A549 (cell line): ENCODE data around the gene CACNB3. TPM values are rescaled to one million over a fixed set of nuclear protein-coding genes. Genes with fewer than 3 reads are reported as not detected.

ENCODE experiments used
- ATAC-seq, 2 experiments: fragments of 200-7000 bp in 1 of 2; fragments of >200 bp in 1 of 2; cut with Nextera tagmentation in 1 of 2; cut with Tn5 transposase in 1 of 2; 3 replicates each; pipeline versions ENCODE4 v1.8.0 to v1.9.1; 2018 to 2020; ENCODE audit warnings: mild to moderate bottlenecking in 1 of 2, moderate library complexity in 1 of 2
- CTCF ChIA-PET: fragments of 300-600 bp; sonication (Branson Sonifier 250); formaldehyde crosslinking; extraction: SDS; loops from one replicate; lab custom pipeline; 2021; ENCODE audit warnings: antibody characterized with exemption, inconsistent platforms; lab: Yijun Ruan, JAX
- POLR2A ChIA-PET: fragments of 350-600 bp; formaldehyde crosslinking; extraction: SDS; loops from one replicate; lab custom pipeline; 2021; ENCODE audit warnings: antibody characterized with exemption, inconsistent platforms; lab: Yijun Ruan, JAX
- DNase-seq, 2 experiments: peaks; one replicate each; pipeline versions ENCODE4 v3.0.0 to v3.0.0-alpha.2; 2011 to 2016; ENCODE audit warnings: low read depth in 1 of 2, low spot score in 1 of 2
- FAIRE-seq: peaks from 2 replicates; lab custom pipeline; 2011; peaks lifted over from hg19 to GRCh38; lab: Jason Lieb, UNC
- H3K27ac ChIP-seq, 2 experiments: fragments of >200 bp; sonication (Bioruptor Twin); formaldehyde crosslinking; 3 replicates each; pipeline ENCODE4 v1.5.1; 2016 to 2017
- H3K4me1 ChIP-seq: fragments of >200 bp; sonication (Bioruptor Twin); formaldehyde crosslinking; 3 replicates; pipeline ENCODE4 v1.6.1; 2016
- H3K4me2 ChIP-seq: fragments of >200 bp; sonication (Bioruptor Twin); formaldehyde crosslinking; 3 replicates; pipeline ENCODE4 v1.6.1; 2016
- H3K4me3 ChIP-seq: fragments of >200 bp; sonication (Bioruptor Twin); formaldehyde crosslinking; 3 replicates; pipeline ENCODE4 v1.5.1; 2016
- H3K9me3 ChIP-seq: fragments of >200 bp; sonication (Bioruptor Twin); formaldehyde crosslinking; 3 replicates; pipeline ENCODE4 v1.6.1; 2016
- CHD2 ChIP-seq: fragments of 150-350 bp; IDR thresholded peaks from 2 replicates; pipeline ENCODE4 v1.6.1; 2014; ENCODE audit warnings: low read length; ENCODE audit not compliant: partially characterized antibody
- EHF ChIP-seq: fragments of 250-450 bp; sonication (Bioruptor Pico); IDR thresholded peaks from 2 replicates; pipeline ENCODE4 v1.5.0; 2020; ENCODE audit warnings: mild to moderate bottlenecking
- EHMT2 ChIP-seq: fragments of 200-600 bp; sonication (generic); IDR thresholded peaks from 2 replicates; pipeline ENCODE4 v1.6.1; 2016; ENCODE audit warnings: antibody characterized with exemption, low read depth, mild to moderate bottlenecking, moderate library complexity
- EP300 ChIP-seq, 2 experiments: fragments of >200 bp; sonication (Bioruptor Twin); formaldehyde crosslinking; IDR thresholded peaks; 2 replicates in 1 of 2; 3 replicates in 1 of 2; pipeline ENCODE4 v1.6.1; 2016 to 2017
- FOXS1 ChIP-seq: fragments of 250-450 bp; sonication (Bioruptor Pico); IDR thresholded peaks from 2 replicates; pipeline ENCODE4 v1.5.0; 2020; ENCODE audit warnings: mild to moderate bottlenecking, moderate library complexity
- GATA3 ChIP-seq: IDR thresholded peaks from 2 replicates; pipeline ENCODE4 v1.6.1; 2012; ENCODE audit warnings: borderline replicate concordance
- JUN ChIP-seq, 2 experiments: fragments of >200 bp; sonication (Bioruptor Twin); formaldehyde crosslinking; IDR thresholded peaks; 2 replicates in 1 of 2; 3 replicates in 1 of 2; pipeline ENCODE4 v1.6.1; 2016 to 2017
- KDM5A ChIP-seq: fragments of 200-600 bp; sonication (generic); IDR thresholded peaks from 2 replicates; pipeline ENCODE4 v1.6.1; 2016; ENCODE audit warnings: antibody characterized with exemption, mild to moderate bottlenecking
- MAZ ChIP-seq: fragments of 150-350 bp; IDR thresholded peaks from 2 replicates; pipeline ENCODE4 v1.6.1; 2014; ENCODE audit warnings: antibody characterized with exemption, low read depth, low read length, borderline replicate concordance
- NFE2L2 ChIP-seq: fragments of 150-350 bp; conservative IDR thresholded peaks from 2 replicates; pipeline ENCODE4 v1.6.1; 2014; ENCODE audit warnings: low read length
- NR3C1 ChIP-seq: fragments of >200 bp; sonication (Bioruptor Twin); formaldehyde crosslinking; IDR thresholded peaks from 3 replicates; pipeline ENCODE4 v1.6.1; 2017
- POLR2A ChIP-seq: IDR thresholded peaks from 2 replicates; pipeline ENCODE4 v1.6.1; 2012; ENCODE audit warnings: mild to moderate bottlenecking, low read length
- RCOR1 ChIP-seq: fragments of 150-350 bp; IDR thresholded peaks from 2 replicates; pipeline ENCODE4 v1.6.1; 2014; ENCODE audit warnings: antibody characterized with exemption, low read length, low read depth
- RNF2 ChIP-seq: fragments of 200-600 bp; sonication (generic); IDR thresholded peaks from 2 replicates; pipeline ENCODE4 v1.6.1; 2016; ENCODE audit warnings: low read depth, mild to moderate bottlenecking, antibody characterized with exemption, moderate library complexity, borderline replicate concordance
- SREBF2 ChIP-seq: fragments of 450-650 bp; IDR thresholded peaks from 2 replicates; pipeline ENCODE4 v1.6.1; 2014; ENCODE audit warnings: mild to moderate bottlenecking, moderate library complexity
- ZFP36 ChIP-seq: fragments of 450-650 bp; IDR thresholded peaks from 2 replicates; pipeline ENCODE4 v1.6.1; 2014; ENCODE audit warnings: borderline replicate concordance; ENCODE audit not compliant: partially characterized antibody
- WGBS: methylation state at CpG from one replicate; pipeline ENCODE4 v1.1.6; 2017; ENCODE audit errors: missing lambda C conversion rate; 5-methylcytosine and 5-hydroxymethylcytosine counted together
- polyA plus RNA-seq, 4 experiments: library from polyadenylated mRNA; depleted of rRNA in 3 of 4; stranded (reverse); fragments of >200 nt; fragmentation: RNase III in 1 of 4; extraction: RNeasy Plus Mini Kit Qiagen cat#74134 plus additional on column Dnase treatment in 1 of 4; gene quantifications; 2 replicates in 3 of 4; 3 replicates in 1 of 4; pipeline ENCODE4 v1.2.3, GENCODE V29; 2011 to 2017
- TF ChIP-seq, protein P1 (sequence below): IDR thresholded peaks from 2 replicates; pipeline ENCODE4 v1.6.1; 2012; ENCODE audit warnings: low read depth, borderline replicate concordance
- TF ChIP-seq, protein P2 (sequence below): fragments of >200 bp; sonication (Bioruptor Twin); formaldehyde crosslinking; IDR thresholded peaks from 3 replicates; pipeline ENCODE4 v1.6.1; 2016
- TF ChIP-seq, protein P3 (sequence below): IDR thresholded peaks from 2 replicates; pipeline ENCODE4 v1.6.1; 2012
- TF ChIP-seq, protein P4 (sequence below): fragments of 200-600 bp; sonication (generic); IDR thresholded peaks from 2 replicates; pipeline ENCODE4 v1.6.1; 2016; ENCODE audit warnings: antibody characterized with exemption, mild to moderate bottlenecking, moderate library complexity
- TF ChIP-seq, protein P5 (sequence below): fragments of 150-350 bp; IDR thresholded peaks from 2 replicates; pipeline ENCODE4 v1.6.1; 2014; ENCODE audit warnings: low read depth, mild to moderate bottlenecking, low read length

The CACNB3 gene
- polyA plus RNA-seq, 2 of the 4 experiments (the other 2 are of a cell fraction) = 12.9 to 23.9 TPM

DNA sequence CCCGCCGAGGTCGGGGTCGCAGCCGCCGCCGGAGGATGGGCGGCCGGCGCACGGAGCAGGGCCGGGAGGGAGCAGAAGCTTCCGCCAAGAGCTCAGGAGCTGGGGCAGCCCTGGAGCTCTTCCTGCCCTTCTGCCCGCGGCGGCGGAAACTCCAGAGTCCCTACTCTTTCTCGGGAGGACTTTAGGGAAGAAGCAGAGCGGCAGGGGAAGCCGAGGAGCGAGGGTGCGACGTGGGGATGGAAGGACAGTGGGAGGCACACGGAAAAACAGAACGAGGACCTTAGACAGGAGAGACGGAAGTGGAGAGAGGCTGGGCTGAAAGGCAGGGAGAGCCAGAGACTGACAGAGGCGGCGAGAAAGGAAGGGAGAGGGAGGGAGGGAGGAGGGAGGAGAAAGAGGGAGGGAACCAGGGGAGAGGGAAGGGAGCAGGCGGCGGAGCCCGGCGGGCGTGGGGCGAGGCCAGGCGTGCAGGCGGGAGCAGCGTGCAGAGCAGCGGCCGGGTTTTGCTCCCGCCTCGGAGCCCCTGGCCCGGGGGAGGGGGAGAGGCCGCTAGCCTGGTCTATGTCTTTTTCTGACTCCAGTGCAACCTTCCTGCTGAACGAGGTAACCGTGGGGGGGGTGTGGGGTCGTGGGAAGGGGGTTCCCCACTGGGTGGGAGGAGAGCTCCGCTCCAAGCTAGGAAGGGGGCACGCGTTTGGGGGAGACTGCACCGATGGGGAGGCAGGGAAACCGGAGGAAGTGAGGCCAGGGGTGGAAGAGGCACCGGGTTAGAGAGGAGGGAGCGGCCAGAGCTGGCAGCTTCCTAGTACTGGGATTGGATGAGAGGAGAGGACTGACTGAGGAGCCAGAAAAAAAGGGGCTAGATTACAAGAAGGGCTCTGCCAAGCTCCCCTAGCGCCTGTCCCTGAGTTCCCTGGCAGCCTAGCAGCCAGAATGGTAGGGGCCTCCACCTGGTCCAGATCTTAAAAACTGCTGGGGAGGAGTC, 2.9 kb upstream of the CACNB3 start:
- Histone ChIP-seq H3K9me3 (no peaks in the 10 kb centered on the region), H3K27ac (peak overlapping the region; percentile 93 to 95), H3K4me1 (peaks cover 43% of the 10 kb centered on the region), H3K4me3 (peak overlapping the region; percentile 81), H3K4me2 (peak overlapping the region; percentile 91)
- peak; percentile 69 to 84 for DNase-seq
- TF ChIP-seq GATA3 (no peak), POLR2A (peak; percentile 62), MAZ (0 out of 2 replicates have a peak, but pooled peaks have one; percentile 54)
- TF ChIP-seq, protein P1, sequence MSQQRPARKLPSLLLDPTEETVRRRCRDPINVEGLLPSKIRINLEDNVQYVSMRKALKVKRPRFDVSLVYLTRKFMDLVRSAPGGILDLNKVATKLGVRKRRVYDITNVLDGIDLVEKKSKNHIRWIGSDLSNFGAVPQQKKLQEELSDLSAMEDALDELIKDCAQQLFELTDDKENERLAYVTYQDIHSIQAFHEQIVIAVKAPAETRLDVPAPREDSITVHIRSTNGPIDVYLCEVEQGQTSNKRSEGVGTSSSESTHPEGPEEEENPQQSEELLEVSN = peak; percentile 91
- TF ChIP-seq, protein P2, sequence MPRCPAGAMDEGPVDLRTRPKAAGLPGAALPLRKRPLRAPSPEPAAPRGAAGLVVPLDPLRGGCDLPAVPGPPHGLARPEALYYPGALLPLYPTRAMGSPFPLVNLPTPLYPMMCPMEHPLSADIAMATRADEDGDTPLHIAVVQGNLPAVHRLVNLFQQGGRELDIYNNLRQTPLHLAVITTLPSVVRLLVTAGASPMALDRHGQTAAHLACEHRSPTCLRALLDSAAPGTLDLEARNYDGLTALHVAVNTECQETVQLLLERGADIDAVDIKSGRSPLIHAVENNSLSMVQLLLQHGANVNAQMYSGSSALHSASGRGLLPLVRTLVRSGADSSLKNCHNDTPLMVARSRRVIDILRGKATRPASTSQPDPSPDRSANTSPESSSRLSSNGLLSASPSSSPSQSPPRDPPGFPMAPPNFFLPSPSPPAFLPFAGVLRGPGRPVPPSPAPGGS = 0 out of 3 replicates have a peak, but pooled peaks have one; percentile 23
- TF ChIP-seq, protein P3, sequence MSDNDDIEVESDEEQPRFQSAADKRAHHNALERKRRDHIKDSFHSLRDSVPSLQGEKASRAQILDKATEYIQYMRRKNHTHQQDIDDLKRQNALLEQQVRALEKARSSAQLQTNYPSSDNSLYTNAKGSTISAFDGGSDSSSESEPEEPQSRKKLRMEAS = peak; percentile 86
- WGBS = 2% methylated on average over 54 of the region's 54 CpGs
- CTCF ChIA-PET = interaction anchor here (0.6 to 12.6 kb wide), 54 partner anchors 15 to 304 kb away, joined by 3 to 230 read pairs (median 5); partner anchors contain the start of genes ADCY6, DDX23, FKBP11 and KANSL2
- POLR2A ChIA-PET = no interaction called here
- no peak for FAIRE-seq
- peak; percentile 75 to 78 for ATAC-seq

DNA sequence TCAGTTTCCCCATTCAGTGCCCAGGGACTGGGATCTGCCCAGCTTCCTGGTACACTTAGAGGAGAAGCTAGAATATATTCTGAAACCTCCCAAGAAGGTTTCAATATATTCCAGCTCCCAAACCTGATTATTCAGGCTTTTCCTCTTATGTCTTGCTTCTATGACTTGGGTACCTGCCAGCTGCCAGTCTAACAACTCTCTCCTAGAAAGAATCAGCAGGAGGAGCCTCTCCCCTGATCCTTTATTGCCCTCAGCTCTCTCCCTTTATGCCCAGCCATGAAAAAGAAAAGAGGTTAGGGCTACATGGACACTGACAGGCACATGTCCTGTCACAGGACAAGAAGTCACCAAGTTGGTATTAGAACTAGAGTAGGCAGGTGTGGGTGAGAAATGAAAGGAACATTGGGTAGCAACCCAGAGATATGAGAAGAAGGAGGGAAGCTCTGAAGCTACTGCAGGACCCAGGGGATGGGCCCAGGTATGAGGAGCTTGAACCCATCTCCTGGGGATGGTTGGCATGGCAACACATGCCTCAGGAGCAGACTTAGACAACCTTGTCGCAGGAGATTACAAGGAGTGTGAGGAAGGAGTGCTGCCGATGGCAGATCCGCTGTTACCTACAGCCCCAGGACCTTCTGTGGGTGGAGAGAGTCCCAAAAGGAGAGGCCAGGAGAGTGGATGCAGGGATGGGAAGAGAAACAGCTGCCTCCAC, 2.0 kb upstream of the CACNB3 start:
- H3K4me2 ChIP-seq = peak overlapping the region; percentile 91
- H3K27ac ChIP-seq = peak overlapping the region; percentile 93 to 95; a peak in 4 of 6 replicates
- no peak for FAIRE-seq
- H3K9me3 ChIP-seq = no peaks in the 10 kb centered on the region
- peaks cover 34% of the 10 kb centered on the region for H3K4me1 ChIP-seq
- DNase-seq = no peak
- no peak for ATAC-seq
- ChIA-PET POLR2A (no interaction called here), CTCF (interaction anchor here (1.2 to 12.6 kb wide), 14 partner anchors 15 to 298 kb away, joined by 3 to 230 read pairs (median 10); partner anchors contain the start of genes ADCY6, DDX23, KANSL2 and WNT1)
- H3K4me3 ChIP-seq = peak overlapping the region; percentile 81; the same call in 1 of the 3 replicates
- no peak for TF ChIP-seq POLR2A
- TF ChIP-seq EHMT2 = no peak
- TF ChIP-seq, protein P4, sequence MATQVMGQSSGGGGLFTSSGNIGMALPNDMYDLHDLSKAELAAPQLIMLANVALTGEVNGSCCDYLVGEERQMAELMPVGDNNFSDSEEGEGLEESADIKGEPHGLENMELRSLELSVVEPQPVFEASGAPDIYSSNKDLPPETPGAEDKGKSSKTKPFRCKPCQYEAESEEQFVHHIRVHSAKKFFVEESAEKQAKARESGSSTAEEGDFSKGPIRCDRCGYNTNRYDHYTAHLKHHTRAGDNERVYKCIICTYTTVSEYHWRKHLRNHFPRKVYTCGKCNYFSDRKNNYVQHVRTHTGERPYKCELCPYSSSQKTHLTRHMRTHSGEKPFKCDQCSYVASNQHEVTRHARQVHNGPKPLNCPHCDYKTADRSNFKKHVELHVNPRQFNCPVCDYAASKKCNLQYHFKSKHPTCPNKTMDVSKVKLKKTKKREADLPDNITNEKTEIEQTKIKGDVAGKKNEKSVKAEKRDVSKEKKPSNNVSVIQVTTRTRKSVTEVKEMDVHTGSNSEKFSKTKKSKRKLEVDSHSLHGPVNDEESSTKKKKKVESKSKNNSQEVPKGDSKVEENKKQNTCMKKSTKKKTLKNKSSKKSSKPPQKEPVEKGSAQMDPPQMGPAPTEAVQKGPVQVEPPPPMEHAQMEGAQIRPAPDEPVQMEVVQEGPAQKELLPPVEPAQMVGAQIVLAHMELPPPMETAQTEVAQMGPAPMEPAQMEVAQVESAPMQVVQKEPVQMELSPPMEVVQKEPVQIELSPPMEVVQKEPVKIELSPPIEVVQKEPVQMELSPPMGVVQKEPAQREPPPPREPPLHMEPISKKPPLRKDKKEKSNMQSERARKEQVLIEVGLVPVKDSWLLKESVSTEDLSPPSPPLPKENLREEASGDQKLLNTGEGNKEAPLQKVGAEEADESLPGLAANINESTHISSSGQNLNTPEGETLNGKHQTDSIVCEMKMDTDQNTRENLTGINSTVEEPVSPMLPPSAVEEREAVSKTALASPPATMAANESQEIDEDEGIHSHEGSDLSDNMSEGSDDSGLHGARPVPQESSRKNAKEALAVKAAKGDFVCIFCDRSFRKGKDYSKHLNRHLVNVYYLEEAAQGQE = no peak
- TF ChIP-seq JUN (IDR thresholded peaks at IDR 0.05) = no peak
- TF ChIP-seq NFE2L2 = no peak
- TF ChIP-seq RNF2 = no peak
- no peak for TF ChIP-seq EHF (CRISPR knock-in tag)
- no peak for TF ChIP-seq NR3C1
- no peak for TF ChIP-seq KDM5A
- no peak for TF ChIP-seq CHD2
- no peak for TF ChIP-seq RCOR1
- no peak for TF ChIP-seq SREBF2
- no peak for TF ChIP-seq EP300 (IDR thresholded peaks at IDR 0.05)
- TF ChIP-seq FOXS1 (CRISPR knock-in tag) = no peak
- TF ChIP-seq, protein P5, sequence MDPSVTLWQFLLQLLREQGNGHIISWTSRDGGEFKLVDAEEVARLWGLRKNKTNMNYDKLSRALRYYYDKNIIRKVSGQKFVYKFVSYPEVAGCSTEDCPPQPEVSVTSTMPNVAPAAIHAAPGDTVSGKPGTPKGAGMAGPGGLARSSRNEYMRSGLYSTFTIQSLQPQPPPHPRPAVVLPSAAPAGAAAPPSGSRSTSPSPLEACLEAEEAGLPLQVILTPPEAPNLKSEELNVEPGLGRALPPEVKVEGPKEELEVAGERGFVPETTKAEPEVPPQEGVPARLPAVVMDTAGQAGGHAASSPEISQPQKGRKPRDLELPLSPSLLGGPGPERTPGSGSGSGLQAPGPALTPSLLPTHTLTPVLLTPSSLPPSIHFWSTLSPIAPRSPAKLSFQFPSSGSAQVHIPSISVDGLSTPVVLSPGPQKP = no peak
- TF ChIP-seq ZFP36 = no peak
- 97% methylated on average over 3 of the region's 3 CpGs for WGBS
